Keratinocyte (primary cell): ENCODE results near the gene BATF2. TPM values are rescaled to one million over a fixed set of nuclear protein-coding genes. Genes with fewer than 3 reads are reported as not detected.

ENCODE experiments used
- DNase-seq: peaks from one replicate; pipeline ENCODE4 v3.0.0-alpha.2; 2011; ENCODE audit warnings: low read depth, missing footprints, low spot score
- FAIRE-seq: peaks from 2 replicates; lab custom pipeline; 2011; peaks lifted over from hg19 to GRCh38; lab: Jason Lieb, UNC
- H2AFZ ChIP-seq: 2 replicates; pipeline ENCODE4 v1.6.0; 2012; ENCODE audit warnings: low read length, control low read depth, inconsistent platforms; ENCODE audit not compliant: control insufficient read depth
- H3K27ac ChIP-seq: 2 replicates; pipeline ENCODE4 v1.5.1; 2011; ENCODE audit warnings: low read length; ENCODE audit not compliant: control insufficient read depth, insufficient read depth
- H3K27me3 ChIP-seq: 3 replicates; pipeline ENCODE4 v1.6.0; 2011; ENCODE audit warnings: low read length; ENCODE audit not compliant: control insufficient read depth, insufficient read depth; ENCODE audit errors: extremely low read depth
- H3K36me3 ChIP-seq, 2 experiments: 2 replicates in 1 of 2; 3 replicates in 1 of 2; pipeline ENCODE4 v1.5.1; 2011; ENCODE audit warnings: low read length in 2 of 2, mild to moderate bottlenecking in 1 of 2; ENCODE audit not compliant: control insufficient read depth in 2 of 2, insufficient read depth in 2 of 2; ENCODE audit errors: extremely low read depth in 1 of 2
- H3K4me1 ChIP-seq: 3 replicates; pipeline ENCODE4 v1.5.1; 2011; ENCODE audit warnings: low read length; ENCODE audit not compliant: control insufficient read depth, insufficient read depth; ENCODE audit errors: extremely low read depth
- H3K4me2 ChIP-seq: 3 replicates; pipeline ENCODE4 v1.6.0; 2011; ENCODE audit warnings: low read depth, low read length; ENCODE audit not compliant: control insufficient read depth, insufficient read depth; ENCODE audit errors: extremely low read depth
- H3K4me3 ChIP-seq, 3 experiments: fragments of 200-600 bp in 1 of 3; sonication (generic) in 1 of 3; 2 replicates in 2 of 3; 3 replicates in 1 of 3; pipeline ENCODE4 v1.5.1; 2011 to 2016; ENCODE audit warnings: low read length in 3 of 3, mild to moderate bottlenecking in 3 of 3, control low read depth in 2 of 3, inconsistent platforms in 1 of 3, low read depth in 1 of 3, mixed read lengths in 1 of 3, mixed run types in 1 of 3, moderate library complexity in 1 of 3; ENCODE audit not compliant: control insufficient read depth in 2 of 3, insufficient read depth in 2 of 3; ENCODE audit errors: extremely low read depth in 1 of 3
- H3K79me2 ChIP-seq: 2 replicates; pipeline ENCODE4 v1.6.0; 2012; ENCODE audit warnings: low read length; ENCODE audit not compliant: control insufficient read depth, insufficient read depth
- H3K9ac ChIP-seq: 3 replicates; pipeline ENCODE4 v1.6.0; 2011; ENCODE audit warnings: low read length; ENCODE audit not compliant: control insufficient read depth, insufficient read depth; ENCODE audit errors: extremely low read depth
- H3K9me1 ChIP-seq: 3 replicates; pipeline ENCODE4 v1.6.0; 2011; ENCODE audit warnings: low read length; ENCODE audit not compliant: control insufficient read depth, insufficient read depth; ENCODE audit errors: extremely low read depth
- H3K9me3 ChIP-seq: 2 replicates; pipeline ENCODE4 v1.5.1; 2012; ENCODE audit warnings: low read depth, low read length; ENCODE audit not compliant: control insufficient read depth
- H4K20me1 ChIP-seq: 3 replicates; pipeline ENCODE4 v1.6.0; 2011; ENCODE audit warnings: low read length; ENCODE audit not compliant: control insufficient read depth, insufficient read depth; ENCODE audit errors: extremely low read depth
- EZH2 ChIP-seq: IDR thresholded peaks from one replicate; pipeline ENCODE4 v1.6.1; 2012; ENCODE audit warnings: inconsistent platforms, mild to moderate bottlenecking, low read length, moderate library complexity
- dilution Hi-C: fragments of 300-500 bp; cut with MboI; formaldehyde crosslinking; loops from one replicate; pipeline ENCODE4 v1.7.0; 2020; ENCODE audit warnings: low sequenced_read_pairs; ENCODE audit not compliant: extremely low pct_ligation_motif_present
- polyA plus RNA-seq, 5 experiments: library from polyadenylated mRNA; depleted of rRNA in 3 of 5; stranded (reverse) in 3 of 5; stranded (forward) in 1 of 5; unstranded in 1 of 5; fragments of >200 nt; gene quantifications; 1 replicate in 1 of 5; 2 replicates in 3 of 5; 3 replicates in 1 of 5; pipeline versions ENCODE4 v1.2.1 to v1.2.3, GENCODE V29; 2011 to 2012; ENCODE audit warnings: missing spikeins in 2 of 5, low read depth in 1 of 5, low replicate concordance in 1 of 5
- TF ChIP-seq, protein P1 (sequence below), 3 experiments: IDR thresholded peaks in 1 of 3; conservative IDR thresholded peaks in 1 of 3; optimal IDR thresholded peaks in 1 of 3; 2 replicates in 2 of 3; 3 replicates in 1 of 3; pipeline versions ENCODE3 to v1.5.1; 2011; ENCODE audit warnings: low read length in 3 of 3, mild to moderate bottlenecking in 3 of 3, moderate library complexity in 2 of 3, control low read depth in 1 of 3, inconsistent platforms in 1 of 3; ENCODE audit not compliant: insufficient read depth in 2 of 3; ENCODE audit errors: extremely low read depth in 1 of 3

BATF2 gene
- polyA plus RNA-seq, 1 donor (not counting 4 experiments of a cell fraction or from before 2014, with no cell fraction given): 0.10 TPM

DNA sequence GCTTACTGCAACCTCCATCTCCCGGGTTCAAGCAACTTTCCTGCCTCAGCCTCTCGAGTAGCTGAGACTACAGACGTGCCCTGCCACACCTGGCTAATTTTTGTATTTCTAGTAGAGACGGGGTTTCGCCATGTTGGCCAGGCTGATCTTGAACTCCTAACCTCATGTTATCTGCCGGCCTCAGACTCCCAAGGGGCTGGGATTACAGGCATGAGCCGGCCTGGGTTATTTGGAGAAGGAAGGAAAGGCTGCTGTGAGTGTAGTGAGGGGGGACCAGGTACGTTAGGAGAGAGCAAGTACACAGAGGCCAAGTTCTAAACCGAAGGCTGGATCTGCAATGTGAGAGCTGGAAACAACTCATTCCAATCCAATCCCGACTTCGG, 453 bp downstream of the BATF2 start:
- Histone ChIP-seq H3K4me1 (no peaks in the 10 kb centered on the region), H2AFZ (no peak overlapping the region), H3K4me2 (no peak overlapping the region), H3K9me3 (no peaks in the 10 kb centered on the region), H3K9ac (no peak overlapping the region), H3K36me3 (no peaks in the 10 kb centered on the region), H3K9me1 (no peaks in the 10 kb centered on the region), H3K27me3 (no peaks in the 10 kb centered on the region), H3K79me2 (no peaks in the 10 kb centered on the region), H3K27ac (no peak overlapping the region), H4K20me1 (no peaks in the 10 kb centered on the region), H3K4me3 (no peak overlapping the region)
- DNase-seq (no peak), FAIRE-seq (no peak)
- TF ChIP-seq, protein P1, sequence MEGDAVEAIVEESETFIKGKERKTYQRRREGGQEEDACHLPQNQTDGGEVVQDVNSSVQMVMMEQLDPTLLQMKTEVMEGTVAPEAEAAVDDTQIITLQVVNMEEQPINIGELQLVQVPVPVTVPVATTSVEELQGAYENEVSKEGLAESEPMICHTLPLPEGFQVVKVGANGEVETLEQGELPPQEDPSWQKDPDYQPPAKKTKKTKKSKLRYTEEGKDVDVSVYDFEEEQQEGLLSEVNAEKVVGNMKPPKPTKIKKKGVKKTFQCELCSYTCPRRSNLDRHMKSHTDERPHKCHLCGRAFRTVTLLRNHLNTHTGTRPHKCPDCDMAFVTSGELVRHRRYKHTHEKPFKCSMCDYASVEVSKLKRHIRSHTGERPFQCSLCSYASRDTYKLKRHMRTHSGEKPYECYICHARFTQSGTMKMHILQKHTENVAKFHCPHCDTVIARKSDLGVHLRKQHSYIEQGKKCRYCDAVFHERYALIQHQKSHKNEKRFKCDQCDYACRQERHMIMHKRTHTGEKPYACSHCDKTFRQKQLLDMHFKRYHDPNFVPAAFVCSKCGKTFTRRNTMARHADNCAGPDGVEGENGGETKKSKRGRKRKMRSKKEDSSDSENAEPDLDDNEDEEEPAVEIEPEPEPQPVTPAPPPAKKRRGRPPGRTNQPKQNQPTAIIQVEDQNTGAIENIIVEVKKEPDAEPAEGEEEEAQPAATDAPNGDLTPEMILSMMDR (optimal IDR thresholded peaks at IDR 0.05 in 1 of 3, IDR thresholded peaks at IDR 0.05 in 1 of 3, conservative IDR thresholded peaks at IDR 0.05 in 1 of 3; ENCODE audit: extremely low read depth in 1 of 3, insufficient read depth in 2 of 3, low read length in 3 of 3): no peak
- no peak for TF ChIP-seq EZH2
- dilution Hi-C loops: no loop called here

DNA sequence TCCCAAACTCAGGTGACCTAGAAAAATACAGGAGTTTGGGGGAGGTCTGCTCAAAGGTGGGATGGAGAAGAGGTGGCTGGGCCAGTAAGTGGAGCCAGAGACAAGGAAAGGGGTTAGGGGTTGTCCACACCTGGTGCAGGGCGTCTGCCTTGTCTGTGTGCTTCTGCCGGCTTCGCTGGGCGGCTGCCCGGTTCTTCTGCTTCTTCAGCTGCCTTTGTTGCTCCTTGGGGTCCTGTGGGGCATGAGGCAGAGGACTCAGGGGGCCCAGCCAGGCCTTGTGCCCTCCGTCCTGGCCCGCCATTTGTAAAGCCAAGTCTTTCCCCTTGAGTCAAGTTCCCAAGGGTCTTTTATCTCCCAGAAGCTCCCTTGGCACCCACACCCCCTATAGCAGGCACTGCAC, 2.5 kb downstream of the BATF2 start:
- H4K20me1 ChIP-seq: no peaks in the 10 kb centered on the region
- dilution Hi-C loops: no loop called here
- FAIRE-seq (no peak), DNase-seq (no peak)
- H3K4me2 ChIP-seq: no peak overlapping the region
- H3K36me3 ChIP-seq: no peaks in the 10 kb centered on the region
- no peaks in the 10 kb centered on the region for H3K9me1 ChIP-seq
- TF ChIP-seq, protein P1 (optimal IDR thresholded peaks at IDR 0.05 in 1 of 3, IDR thresholded peaks at IDR 0.05 in 1 of 3, conservative IDR thresholded peaks at IDR 0.05 in 1 of 3; ENCODE audit: extremely low read depth in 1 of 3, insufficient read depth in 2 of 3, low read length in 3 of 3): no peak
- TF ChIP-seq EZH2: no peak
- no peaks in the 10 kb centered on the region for H3K9me3 ChIP-seq
- H3K27me3 ChIP-seq: no peaks in the 10 kb centered on the region
- no peak overlapping the region for H3K4me3 ChIP-seq
- no peak overlapping the region for H3K9ac ChIP-seq
- H2AFZ ChIP-seq: no peak overlapping the region
- H3K27ac ChIP-seq: no peak overlapping the region
- no peaks in the 10 kb centered on the region for H3K4me1 ChIP-seq
- H3K79me2 ChIP-seq: no peaks in the 10 kb centered on the region
